ENCODE measurements around the gene KRTAP5-3. TPM values are rescaled to one million over a fixed set of nuclear protein-coding genes. Genes with fewer than 3 reads are reported as not detected.

The KRTAP5-3 gene
- total and polyA plus RNA-seq, 9 of the 15 experiments (the other 6 are each of a cell fraction or from before 2014, with no cell fraction given), result not detected

DNA sequence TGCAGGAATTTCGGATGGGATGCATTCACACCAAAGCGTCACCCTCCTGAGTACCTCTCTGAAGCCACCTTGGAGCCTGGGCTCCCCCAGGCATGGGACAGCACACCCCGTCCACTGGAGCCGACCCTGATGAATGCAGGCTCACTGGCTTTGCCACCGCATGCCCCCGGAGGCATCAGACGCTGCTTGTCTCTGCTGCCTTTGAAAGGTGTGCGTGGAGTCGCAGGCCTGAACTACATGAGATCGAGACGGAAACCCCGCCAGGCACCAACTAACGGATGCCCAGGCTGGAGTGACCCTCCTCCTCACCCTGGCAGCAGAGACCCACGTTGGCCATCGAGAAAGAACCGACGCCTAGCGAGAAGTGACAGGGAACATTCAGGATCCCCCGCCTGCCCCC is 43.8 kb upstream of the KRTAP5-3 start (continued):
- TF ChIP-seq, protein P1, sequence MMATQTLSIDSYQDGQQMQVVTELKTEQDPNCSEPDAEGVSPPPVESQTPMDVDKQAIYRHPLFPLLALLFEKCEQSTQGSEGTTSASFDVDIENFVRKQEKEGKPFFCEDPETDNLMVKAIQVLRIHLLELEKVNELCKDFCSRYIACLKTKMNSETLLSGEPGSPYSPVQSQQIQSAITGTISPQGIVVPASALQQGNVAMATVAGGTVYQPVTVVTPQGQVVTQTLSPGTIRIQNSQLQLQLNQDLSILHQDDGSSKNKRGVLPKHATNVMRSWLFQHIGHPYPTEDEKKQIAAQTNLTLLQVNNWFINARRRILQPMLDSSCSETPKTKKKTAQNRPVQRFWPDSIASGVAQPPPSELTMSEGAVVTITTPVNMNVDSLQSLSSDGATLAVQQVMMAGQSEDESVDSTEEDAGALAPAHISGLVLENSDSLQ (IDR thresholded peaks at IDR 0.05), result no peak

DNA sequence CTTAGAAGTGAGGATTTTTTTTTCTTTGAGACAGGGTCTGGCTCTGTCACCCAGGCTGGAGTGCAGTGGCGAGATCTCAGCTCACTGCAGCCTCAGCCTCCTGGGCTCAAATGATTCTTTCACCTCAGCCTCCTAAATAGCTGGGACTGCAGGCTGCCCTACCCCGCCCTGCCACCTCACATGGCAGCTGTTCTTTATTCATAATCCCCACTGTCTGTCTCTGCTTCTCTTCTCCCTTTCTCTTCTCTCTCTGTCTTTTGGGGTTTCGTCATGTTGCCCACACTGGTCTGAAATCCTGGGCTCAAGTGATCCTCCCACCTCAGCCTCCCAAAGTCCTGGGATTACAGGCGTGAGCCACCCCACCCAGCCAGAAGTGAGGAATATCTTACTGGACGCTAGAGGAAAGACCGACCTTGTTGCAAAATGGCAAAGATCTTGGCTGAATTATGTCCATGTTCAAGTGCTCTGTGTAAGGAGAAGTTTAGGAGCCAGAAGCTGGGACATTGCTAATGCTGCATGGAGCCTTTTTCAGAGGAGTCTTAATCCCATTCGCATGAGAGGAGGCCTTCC is 43.2 kb upstream of the KRTAP5-3 start:
- Histone ChIP-seq H2AFZ (ENCODE audit: low read depth, low read length) (no peak overlapping the region), H3K4me3 (no peak overlapping the region), H3K4me1 (replicated peaks in 1 of 2; ENCODE audit: control insufficient read depth in 2 of 2, insufficient read depth in 2 of 2, low read length in 2 of 2) (peaks cover 0 to 15% of the 10 kb centered on the region in 2 experiments; a peak in 2 of 5 replicates), H3K9ac (ENCODE audit: insufficient read depth in 1 of 2, low read depth in 2 of 2, low read length in 2 of 2) (no peak overlapping the region), H3K27ac (ENCODE audit: extremely low read depth, low read depth, low read length) (no peak overlapping the region), H3K27me3 (ENCODE audit: control insufficient read depth in 2 of 2, insufficient read depth in 2 of 2, low read length in 2 of 2) (peaks cover 37 to 88% of the 10 kb centered on the region in 2 experiments), H3K36me3 (ENCODE audit: control insufficient read depth, insufficient read depth, low read length) (no peaks in the 10 kb centered on the region), H4K20me1 (replicated peaks; ENCODE audit: control insufficient read depth, insufficient read depth, low read length) (peaks cover 17% of the 10 kb centered on the region), H3K9me3 (replicated peaks; ENCODE audit: control insufficient read depth, insufficient read depth, low read depth, low read length) (no peaks in the 10 kb centered on the region), H3K9me1 (ENCODE audit: control insufficient read depth, insufficient read depth, low read length) (no peaks in the 10 kb centered on the region), H3K4me2 (ENCODE audit: insufficient read depth, low read length) (no peak overlapping the region), H3K79me2 (ENCODE audit: control insufficient read depth, insufficient read depth, low read length) (no peaks in the 10 kb centered on the region)
- intact Hi-C loops (cut with micrococcal nuclease), result loop anchor here (5.0 kb wide), 1 partner anchor 41 kb away; no protein-coding TSS in a partner anchor
- ChIA-PET CTCF (ENCODE audit: low intra/inter-chr PET ratio) (interaction anchor here (0.6 to 2.0 kb wide), 3 partner anchors 181 to 349 kb away, joined by 3 to 15 read pairs (median 14); no protein-coding TSS in a partner anchor), POLR2A (no interaction called here)
- in situ Hi-C loops (cut with MboI), result no loop called here
- BruUV-seq (replicated peaks), result no TSS peak
- WGBS (ENCODE audit: insufficient coverage, low coverage, missing lambda C conversion rate), result 3% methylated on average over 6 of the region's 7 CpGs
- TF ChIP-seq, protein P2, sequence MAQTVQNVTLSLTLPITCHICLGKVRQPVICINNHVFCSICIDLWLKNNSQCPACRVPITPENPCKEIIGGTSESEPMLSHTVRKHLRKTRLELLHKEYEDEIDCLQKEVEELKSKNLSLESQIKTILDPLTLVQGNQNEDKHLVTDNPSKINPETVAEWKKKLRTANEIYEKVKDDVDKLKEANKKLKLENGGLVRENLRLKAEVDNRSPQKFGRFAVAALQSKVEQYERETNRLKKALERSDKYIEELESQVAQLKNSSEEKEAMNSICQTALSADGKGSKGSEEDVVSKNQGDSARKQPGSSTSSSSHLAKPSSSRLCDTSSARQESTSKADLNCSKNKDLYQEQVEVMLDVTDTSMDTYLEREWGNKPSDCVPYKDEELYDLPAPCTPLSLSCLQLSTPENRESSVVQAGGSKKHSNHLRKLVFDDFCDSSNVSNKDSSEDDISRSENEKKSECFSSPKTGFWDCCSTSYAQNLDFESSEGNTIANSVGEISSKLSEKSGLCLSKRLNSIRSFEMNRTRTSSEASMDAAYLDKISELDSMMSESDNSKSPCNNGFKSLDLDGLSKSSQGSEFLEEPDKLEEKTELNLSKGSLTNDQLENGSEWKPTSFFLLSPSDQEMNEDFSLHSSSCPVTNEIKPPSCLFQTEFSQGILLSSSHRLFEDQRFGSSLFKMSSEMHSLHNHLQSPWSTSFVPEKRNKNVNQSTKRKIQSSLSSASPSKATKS (CRISPR knock-in tag; IDR thresholded peaks at IDR 0.05), result no peak
- TF ChIP-seq, protein P3, sequence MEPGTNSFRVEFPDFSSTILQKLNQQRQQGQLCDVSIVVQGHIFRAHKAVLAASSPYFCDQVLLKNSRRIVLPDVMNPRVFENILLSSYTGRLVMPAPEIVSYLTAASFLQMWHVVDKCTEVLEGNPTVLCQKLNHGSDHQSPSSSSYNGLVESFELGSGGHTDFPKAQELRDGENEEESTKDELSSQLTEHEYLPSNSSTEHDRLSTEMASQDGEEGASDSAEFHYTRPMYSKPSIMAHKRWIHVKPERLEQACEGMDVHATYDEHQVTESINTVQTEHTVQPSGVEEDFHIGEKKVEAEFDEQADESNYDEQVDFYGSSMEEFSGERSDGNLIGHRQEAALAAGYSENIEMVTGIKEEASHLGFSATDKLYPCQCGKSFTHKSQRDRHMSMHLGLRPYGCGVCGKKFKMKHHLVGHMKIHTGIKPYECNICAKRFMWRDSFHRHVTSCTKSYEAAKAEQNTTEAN (CRISPR knock-in tag; IDR thresholded peaks at IDR 0.05), result no peak
- TF ChIP-seq, protein P4, sequence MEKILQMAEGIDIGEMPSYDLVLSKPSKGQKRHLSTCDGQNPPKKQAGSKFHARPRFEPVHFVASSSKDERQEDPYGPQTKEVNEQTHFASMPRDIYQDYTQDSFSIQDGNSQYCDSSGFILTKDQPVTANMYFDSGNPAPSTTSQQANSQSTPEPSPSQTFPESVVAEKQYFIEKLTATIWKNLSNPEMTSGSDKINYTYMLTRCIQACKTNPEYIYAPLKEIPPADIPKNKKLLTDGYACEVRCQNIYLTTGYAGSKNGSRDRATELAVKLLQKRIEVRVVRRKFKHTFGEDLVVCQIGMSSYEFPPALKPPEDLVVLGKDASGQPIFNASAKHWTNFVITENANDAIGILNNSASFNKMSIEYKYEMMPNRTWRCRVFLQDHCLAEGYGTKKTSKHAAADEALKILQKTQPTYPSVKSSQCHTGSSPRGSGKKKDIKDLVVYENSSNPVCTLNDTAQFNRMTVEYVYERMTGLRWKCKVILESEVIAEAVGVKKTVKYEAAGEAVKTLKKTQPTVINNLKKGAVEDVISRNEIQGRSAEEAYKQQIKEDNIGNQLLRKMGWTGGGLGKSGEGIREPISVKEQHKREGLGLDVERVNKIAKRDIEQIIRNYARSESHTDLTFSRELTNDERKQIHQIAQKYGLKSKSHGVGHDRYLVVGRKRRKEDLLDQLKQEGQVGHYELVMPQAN (IDR thresholded peaks at IDR 0.05; ENCODE audit: borderline replicate concordance), result no peak
- TF ChIP-seq MYNN (IDR thresholded peaks at IDR 0.05), result no peak
- no peak for TF ChIP-seq MYNN (CRISPR knock-in tag; IDR thresholded peaks at IDR 0.05)
- TF ChIP-seq SNRNP70 (optimal IDR thresholded peaks at IDR 0.05; ENCODE audit: low read depth, low read length), result no peak
- TF ChIP-seq DNMT1 (IDR thresholded peaks at IDR 0.05), result no peak
- TF ChIP-seq IFI16 (CRISPR knock-in tag; IDR thresholded peaks at IDR 0.05), result no peak
- no peak for TF ChIP-seq ZNF175 (CRISPR knock-in tag; IDR thresholded peaks at IDR 0.05; ENCODE audit: low read depth)
- no peak for TF ChIP-seq KDM1A (IDR thresholded peaks at IDR 0.05)
- no peak for TF ChIP-seq GABPB1 (CRISPR knock-in tag; IDR thresholded peaks at IDR 0.05)
- TF ChIP-seq, protein P5, sequence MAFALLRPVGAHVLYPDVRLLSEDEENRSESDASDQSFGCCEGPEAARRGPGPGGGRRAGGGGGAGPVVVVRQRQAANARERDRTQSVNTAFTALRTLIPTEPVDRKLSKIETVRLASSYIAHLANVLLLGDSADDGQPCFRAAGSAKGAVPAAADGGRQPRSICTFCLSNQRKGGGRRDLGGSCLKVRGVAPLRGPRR (CRISPR knock-in tag; IDR thresholded peaks at IDR 0.05), result no peak
- DNase-seq (ENCODE audit: extremely low read depth in 1 of 4, low spot score in 3 of 4), result no peak
- ATAC-seq, result no peak
- no peak for FAIRE-seq

Measured in K562 (cell line).